ENCODE results near the gene TMEM271.
"Not testable (repeated sequence)": the region's sequence is repeated elsewhere in the genome, so short reads cannot be mapped to it uniquely, and the experiment has no call there.

TMEM271 gene

DNA sequence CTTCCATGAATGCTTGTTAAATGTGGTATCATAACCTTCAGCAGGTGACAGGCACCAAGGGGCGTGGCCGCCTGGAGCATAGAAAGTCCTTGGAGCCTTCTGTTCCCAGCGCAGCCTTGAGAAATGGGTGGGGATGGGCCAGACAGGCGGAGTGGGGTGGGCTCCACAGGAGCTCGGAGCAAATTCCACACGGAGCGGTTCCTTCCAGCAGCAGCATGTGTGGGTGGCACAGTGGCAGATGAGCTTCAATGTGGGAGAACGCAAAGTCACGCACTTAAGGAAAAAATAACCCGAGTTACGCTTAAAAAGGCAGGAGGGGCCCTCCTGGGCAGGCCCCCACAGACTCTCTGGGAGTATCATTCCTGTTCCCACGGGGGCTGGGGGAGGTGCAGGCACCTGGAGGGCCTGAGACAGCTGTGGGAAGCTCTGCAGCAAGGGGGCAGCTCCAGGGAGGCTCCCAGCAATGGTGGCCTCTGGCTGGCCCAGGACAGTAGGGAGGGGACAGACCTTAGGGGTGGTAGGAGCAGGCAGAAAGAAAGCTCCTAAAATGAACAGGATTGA is 15.3 kb downstream of the TMEM271 start:
- DNase-seq, result no peak

DNA sequence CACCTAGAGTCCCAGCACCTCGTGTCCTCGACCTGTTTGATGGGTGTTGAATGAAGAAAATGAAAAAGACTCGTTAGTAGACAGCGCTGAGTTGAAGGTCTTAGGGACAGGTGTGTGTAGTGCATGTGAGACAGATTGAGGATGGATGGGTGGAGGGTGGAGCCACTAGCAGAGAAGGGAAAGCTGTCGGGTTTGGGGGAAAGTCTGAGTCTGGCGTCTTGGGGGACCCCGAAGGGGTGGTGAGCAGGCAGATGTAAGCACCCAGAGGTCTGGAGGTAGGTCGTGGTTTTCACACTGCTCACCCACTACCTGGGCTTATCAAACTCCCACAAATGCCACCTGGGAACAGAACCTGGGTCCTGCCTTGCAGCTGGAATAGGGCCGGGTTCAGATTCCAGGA is 16.0 kb downstream of the TMEM271 start:
- DNase-seq, result no peak

DNA sequence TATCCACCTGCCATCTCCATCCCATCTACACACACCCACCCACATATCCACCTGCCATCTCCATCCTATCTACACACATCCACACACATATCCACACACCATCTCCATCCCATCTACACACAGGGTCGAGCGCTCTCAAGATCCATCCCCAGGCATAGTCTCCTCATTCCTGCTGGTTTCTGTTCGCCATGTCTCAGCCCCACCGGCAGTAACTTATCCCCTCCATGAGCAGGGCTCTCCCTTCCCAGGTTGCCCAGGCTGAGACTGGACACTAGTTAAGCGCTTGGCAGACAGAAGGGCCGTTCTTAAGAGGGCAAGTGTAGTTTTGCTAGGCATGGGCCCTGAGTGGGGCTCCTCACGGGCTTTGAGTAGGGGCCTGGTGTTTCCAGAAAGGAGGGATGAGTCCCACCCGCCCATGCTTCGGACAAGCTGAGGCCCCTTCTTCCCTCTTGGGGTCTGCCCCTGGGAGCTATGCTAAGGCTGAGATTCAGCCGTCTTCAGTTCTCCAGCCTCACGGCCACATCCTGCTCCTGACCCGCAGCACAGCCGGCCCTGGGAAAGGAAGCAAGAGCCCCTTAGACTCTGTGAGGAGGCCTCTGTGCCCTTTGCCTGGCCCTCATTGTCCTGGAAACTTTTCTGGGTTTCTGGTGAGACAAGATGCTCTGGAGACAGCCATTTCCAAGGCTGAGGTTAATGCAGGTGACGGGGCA is 20.4 kb downstream of the TMEM271 start:
- DNase-seq, result no peak

DNA sequence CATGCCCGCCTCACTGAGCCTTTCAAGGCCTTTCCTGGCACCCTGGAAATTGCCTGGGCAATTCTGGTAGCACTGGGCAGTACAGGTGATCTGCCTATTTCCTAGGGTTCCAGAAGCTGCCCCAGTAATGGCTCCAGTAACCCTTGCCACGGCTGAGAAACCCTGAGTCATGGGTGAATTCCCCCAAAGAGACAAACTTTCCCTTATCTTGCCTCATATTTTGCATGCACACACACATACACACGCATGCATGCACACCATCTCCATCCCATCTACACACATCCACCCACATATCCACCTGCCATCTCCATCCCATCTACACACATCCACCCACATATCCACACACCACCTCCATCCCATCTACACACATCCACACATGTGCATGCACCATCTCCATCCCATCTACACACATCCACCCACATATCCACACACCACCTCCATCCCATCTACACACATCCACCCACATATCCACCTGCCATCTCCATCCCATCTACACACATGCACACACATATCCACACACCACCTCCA is 21.2 kb downstream of the TMEM271 start:
- not testable (repeated sequence) for DNase-seq

DNA sequence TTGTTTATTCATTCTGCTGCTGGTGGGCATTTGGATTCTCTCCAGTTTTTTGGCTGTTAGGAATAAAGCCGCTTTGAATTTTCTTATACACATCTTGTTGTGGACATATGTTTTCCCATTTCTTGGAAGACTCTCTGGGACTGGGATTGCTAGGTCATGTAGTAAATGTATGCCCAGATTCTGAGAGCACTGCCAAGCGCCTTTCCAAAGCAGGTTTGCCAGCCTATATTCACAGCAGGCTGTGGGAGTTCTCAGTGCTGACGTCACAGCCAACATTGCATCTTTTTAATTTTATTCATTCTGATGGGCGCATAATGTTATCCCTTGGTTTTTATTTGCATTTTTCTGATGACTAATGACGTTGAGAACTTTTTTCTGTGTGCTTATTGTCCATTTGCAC is 24.1 kb downstream of the TMEM271 start:
- DNase-seq, result no peak

DNA sequence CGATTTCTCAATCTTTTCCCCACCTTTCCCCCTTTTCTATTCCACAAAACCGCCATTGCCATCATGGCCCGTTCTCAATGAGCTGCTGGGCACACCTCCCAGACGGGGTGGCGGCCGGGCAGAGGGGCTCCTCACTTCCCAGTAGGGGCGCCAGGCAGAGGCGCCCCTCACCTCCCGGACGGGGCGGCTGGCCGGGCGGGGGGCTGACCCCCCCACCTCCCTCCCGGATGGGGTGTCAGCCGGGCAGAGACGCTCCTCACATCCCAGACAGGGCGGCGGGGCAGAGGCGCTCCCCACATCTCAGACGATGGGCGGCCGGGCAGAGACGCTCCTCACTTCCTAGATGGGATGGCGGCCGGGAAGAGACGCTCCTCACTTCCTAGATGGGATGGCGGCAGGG is 25.8 kb downstream of the TMEM271 start:
- DNase-seq, result not testable (repeated sequence)

DNA sequence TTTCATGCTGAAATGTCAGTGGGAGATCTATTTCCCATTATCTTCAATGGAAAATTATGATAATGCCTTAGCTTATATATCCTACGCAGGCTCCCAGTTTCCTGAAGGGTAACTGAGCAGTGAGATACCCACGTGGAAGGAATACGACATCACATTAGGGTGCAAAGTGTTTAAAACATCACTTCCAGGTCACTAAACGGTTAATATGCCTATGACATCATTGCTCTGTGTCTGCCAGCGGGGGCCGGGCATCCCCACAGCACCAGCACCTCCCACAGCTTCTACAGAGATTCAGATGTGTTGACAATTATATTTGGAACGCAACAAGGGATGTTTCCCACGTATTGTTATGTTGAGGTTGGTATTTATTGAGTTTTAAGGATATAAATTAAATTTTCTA is 27.1 kb downstream of the TMEM271 start:
- DNase-seq, result no peak

DNA sequence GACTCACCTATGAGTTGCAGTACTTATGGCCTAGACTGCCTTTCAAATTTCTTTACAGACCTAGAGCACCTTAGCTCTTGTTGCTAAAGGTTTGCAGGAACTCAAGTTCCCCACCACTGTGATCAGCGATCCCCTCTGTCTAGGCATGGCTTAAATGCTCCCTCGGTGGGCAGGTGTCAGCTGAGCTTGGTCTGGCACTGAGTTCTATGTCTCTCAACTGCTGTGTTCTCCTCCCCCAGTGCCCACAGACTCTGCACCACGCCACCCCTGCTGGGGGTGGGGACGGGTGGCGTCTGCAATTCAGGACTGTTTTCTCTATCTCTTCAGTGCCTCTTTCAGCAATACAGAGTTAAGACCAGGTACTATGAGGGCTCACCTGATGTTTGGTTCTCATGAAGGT is 30.5 kb downstream of the TMEM271 start:
- DNase-seq, result no peak

DNA sequence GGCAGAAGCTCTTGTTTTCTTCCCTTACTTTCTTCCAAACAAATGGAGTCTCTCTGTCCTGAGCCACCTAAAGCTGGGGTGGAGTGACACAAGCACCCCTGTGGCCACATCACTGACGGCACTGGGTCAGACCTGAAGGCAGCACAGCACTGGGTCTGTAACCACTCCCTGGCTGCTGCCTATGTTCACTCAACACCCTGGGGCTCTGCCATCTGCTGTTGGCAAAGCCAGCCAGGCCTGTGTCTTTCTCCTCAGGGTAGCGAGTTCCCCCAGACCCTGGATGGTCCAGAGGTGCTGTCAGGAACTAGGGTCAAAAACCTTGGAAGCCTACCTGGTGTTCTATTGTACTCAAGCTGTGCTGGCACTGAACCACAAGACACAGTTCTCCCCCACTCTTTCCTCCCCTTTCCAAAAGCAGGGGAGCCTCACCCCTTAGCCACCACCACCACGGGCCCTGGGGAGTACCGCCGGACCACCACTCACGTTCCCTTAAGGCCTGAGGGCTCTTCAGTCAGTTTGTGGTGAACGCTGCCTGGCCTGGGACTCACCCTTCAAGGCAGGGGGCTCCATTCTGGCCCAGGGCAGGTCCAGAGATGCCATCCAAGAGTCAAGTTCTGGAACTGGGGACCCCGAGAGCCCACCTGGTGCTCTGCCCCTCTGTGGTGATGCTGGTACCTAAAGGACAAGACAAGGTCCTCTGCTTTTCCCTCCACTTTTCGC is 31.5 kb downstream of the TMEM271 start:
- no peak for DNase-seq

DNA sequence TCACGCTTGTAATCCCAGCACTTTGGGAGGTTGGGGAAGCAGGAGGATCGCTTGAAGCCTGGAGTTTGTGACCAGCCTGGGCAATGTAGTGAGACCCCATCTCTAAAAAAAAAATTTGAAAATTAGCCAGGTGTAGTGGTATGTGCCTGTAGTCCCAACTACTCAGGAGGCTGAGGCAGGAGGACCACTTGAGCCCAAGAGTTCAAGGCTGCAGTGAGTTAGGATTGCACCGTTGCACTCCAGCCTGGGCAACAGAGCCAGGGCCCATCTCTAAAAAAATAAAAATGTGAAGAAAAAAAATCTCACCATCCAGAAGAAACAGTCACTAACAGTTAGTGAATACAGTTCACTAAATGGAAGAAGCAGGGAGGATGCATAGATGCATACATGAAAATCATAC is 34.8 kb downstream of the TMEM271 start:
- no peak for DNase-seq

DNA sequence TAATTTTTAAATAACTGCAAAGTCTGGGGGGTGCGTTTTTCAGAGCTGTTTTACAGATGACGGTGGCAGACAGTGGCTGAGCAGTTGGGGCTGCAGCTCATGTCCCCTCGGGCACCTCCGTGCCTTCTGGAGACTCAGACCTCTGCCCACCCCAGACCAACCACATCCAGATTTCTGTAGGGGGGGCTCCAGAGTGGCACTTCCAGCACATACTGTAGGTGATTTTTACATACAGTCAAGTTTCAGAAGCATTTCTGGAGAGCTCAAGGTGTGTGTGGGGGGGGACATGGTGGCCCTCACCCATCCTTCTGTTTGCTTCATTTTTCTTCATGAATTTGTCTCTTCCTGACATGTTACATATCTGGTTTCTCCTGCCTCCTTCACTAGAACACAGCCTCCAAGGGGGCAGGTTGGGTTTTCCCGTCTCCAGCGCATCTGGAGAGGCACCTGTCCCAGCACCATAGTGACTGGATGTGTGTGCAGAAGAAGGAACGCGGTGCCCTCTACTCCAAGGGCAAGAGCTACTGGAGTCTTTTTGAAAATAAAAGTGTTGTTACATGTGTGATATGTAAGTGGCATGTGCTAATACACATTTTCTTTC is 37.5 kb downstream of the TMEM271 start:
- no peak for DNase-seq

DNA sequence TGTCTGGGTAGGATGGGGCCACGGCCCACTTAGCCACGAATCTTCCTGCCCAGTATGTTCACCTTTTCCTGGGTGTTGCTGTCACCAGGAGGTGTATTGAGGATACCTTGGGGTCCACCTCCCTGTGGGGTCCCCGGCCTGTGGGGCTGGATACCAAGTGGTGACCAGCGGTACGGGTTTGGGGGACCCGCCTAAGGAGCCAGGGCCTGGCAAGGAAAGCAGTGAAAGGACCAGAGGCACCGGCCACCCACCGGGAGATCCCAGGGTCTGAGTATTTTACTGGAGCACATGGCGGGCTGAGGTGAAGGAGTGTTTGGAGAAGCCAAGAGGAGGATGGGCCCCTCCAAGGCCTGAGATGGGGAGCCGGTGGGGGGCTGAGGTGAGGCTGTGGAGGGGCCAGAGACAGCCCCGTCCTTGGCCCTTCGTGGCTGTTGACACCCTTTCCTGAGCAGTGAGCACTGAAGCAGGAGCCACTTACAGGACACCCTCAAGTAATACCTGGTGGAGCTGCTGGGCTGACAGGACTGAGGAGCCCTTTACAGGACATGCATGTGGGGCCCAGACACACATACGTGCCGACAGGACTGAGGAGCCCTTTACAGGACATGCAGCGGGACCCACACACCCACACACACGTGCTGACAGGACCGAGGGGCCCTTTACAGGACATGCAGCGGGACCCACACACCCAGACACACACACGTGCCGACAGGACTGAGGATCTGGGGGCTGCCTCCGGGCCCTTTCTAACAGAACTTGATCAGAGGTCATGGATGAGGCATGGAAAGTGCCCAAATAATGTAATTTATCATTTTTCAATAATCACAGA is 38.4 kb downstream of the TMEM271 start:
- no peak for DNase-seq

DNA sequence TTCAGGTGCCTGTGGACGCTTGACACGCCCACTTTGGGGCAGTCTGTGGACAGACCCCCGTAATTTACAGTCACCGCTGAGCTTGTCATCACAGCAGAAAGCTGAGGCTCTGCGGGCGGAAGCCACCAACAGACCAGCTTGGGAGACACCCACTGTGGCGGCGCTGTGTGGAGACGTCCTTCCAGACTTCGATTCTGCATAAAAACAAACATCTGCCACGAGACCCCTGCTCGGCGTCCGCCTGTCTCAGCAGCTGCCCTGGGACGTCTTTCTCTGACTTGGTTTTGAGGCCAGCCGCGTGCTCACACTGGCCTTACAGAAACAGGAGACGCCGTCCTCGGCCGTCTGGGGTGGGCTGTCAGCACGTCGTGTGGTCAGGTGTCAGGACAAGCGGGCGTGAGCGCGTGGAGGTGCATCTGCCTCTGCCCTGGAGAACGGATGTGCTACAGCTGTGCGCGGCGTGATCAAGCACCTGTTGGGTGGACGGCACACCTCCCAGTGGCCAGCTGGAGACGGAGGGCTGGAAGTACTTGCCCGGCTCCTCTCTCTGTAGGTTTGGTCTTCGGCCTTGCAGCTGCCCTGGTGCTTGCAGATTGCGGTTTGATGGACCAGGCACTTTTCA is 39.6 kb downstream of the TMEM271 start:
- DNase-seq, result no peak

DNA sequence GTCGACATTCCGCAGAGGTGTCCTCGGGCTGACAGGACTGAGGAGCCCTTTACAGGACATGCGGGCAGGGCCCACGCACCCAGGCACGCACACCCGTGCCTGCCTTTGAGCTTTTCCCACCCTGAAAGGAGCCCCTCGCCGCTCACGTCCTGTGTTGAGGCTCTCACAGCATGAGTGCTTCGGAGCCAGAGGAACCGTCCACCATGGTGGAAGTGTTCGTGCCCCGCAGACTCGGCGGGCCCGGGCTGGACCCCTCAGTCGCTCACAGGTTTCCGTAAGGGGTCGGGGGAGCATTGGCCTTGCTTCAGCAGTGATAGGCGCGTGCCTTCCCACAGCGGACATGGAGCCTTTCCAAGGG is 40.2 kb downstream of the TMEM271 start:
- DNase-seq, result no peak

DNA sequence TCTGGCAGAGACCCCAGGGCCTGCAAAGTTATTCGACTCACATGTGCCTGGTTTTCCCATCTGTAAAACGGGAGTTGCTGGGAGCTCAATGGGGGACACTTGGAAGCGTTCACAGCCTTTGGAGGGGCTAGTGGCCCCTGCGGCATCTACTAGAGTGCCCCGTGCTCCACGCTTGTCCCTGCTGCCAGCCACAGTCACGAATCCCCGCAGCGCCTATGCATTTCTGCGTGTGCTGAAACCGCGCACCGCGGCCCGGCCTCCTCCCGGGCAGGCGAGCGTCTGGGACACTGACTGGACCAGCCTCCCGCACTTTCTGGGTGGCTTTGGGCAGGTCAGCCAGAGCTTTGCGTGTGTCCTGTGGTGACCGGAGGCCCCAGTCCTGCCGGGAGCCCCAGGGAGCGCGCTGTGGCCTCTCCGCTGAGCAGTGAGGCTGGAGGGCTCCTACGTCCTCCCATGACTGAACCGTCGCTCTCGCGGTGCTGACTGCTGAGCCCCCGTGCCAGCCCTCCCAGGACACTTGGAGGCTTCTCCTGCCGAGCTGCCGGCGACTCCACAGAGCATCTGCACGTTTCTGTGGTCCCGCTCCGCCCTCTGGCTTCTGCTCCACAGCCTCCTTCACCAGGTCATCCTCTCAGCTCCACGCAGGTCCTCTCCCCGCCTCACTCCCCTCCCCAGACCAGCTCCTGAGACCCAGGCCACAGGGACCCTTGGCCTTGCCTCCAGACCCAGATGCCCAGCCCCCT is 40.7 kb downstream of the TMEM271 start:
- no peak for DNase-seq

DNA sequence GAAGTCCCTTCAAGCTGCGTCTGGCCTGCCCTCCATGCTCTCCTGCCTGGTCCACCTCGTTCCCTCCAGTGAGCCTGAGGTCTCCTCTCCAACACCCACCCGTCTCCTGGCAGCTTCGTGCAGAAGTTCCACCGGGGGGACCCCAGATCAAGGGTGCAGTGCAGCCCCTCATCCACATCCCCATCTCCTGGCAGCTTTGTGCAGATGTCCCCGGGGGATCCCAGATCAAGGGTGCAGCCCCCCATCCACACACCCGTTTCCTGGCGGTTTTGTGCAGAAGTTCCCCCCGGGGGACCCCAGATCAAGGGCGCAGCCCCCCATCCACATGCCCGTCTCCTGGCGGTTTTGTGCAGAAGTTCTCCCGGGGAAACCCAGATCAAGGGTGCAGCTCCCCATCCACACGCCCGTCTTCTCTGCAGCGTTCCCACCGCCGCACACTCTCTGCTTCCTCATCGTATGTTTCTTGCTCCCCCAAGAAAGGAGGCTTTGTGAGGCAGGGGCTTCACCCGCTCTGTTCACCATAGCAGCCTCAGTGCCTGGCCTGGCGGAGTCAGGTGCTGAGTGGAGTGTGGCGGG is 41.4 kb downstream of the TMEM271 start:
- no peak for DNase-seq

DNA sequence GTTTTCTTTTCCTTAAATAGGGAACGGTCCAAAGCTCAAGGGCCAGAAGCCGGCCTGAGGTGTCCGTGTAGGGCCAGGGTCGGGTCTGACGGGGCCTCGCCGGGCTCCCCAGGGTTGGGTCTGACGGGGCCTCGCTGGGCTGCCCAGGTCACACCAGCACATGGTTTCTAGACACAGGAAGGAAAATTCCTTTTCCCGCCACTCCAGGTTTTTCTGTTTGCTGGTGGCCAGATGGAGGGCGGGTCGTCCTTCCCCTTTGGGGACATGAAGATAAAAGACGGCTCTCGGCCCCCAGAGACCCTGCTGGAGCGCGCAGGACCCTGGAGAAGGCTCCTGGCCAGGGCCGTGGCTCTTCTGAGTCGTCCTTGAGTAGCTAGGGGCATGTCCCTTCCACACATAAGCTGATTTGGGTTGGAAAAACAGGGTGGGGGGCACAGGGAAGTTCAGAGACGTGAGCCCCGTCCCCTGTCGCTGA is 42.0 kb downstream of the TMEM271 start:
- DNase-seq, result no peak

DNA sequence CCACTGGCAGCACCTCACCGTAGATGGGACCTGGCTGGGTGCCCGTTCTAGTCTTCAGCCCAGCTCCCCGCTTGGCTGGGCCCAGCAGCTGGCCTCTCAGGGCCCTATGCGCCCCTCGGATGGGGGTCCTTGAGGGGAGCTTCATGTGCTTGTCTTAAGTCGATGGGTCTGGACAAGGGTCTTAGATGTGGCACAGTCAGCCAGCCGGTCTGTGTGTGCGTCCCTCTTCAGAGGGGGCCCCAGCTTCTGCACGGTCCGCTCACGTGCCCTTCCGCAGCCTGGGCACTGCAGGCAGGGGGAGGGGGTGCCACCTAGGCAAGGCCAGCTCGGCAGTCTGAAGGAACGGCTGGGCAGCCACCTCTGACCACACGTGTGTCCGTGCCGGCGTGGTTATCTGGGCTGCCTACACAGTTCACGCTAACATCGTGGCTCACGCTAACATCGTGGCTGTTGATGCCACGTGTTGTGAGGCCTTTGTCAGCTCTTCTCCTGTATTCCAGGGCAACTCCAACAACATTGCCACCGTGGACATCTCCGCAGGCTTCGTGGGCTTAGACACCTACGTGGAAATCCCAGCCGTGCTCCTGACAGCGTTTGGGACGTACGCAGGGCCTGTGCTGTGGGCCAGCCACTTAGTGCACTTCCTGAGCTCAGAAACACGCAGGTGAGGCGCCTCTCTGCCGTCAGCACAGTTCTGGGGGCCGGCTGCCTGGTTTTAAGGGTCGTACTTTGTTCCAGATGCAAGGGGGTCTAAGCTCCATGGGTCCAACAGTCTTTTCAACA is 42.6 kb downstream of the TMEM271 start:
- DNase-seq, result no peak

DNA sequence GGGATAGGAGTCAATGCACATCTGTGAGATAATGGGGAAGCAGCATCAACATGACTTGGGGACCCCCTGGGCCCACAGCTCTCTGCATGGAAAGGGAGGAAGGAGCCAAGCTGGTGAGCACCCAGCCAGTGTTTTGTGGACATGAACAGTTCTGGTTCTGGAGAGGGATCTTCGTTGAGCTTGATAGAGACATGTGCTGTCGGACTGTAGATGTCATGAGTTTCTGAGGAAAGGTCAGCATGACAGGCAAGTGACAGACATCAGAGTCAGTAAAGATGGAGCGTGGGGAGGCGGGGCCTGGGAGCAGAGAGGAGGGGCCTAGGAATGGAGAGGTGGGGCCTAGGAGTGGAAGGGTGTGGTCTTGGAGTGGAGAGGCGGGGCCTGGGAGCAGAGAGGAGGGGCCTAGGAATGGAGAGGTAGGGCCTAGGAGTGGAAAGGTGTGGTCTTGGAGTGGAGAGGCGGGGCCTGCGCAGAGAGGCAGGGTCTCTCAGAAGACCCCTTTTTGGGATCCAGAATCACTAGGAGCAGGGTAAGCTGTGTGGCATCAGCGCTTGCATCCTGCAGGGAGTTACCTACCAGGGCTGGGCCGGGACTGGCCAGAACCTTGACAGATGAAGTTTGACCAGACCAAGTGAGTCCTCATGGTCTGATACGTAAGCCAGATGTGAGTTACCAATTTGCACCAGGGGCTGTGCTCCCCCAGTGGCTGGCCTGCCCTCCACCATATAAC is 43.3 kb downstream of the TMEM271 start:
- DNase-seq, result no peak
